MCF 10A (cell line): Measurements from ENCODE around the gene MIOX. TPM values are rescaled to one million over a fixed set of nuclear protein-coding genes. Genes with fewer than 3 reads are reported as not detected.
A peak's percentile ranks its signal among the peaks of the same experiment; 100 is the strongest.

Experiments
- BruUV-seq: library from RNA; stranded (reverse); fragments of 400-500 nt; replicated peaks from 2 replicates; lab custom pipeline; 2021; lab: Mats Ljungman, UMichigan
- CTCF ChIA-PET: fragments of 300-600 bp; sonication (Branson Sonifier 250); formaldehyde crosslinking; extraction: SDS; loops from one replicate; lab custom pipeline; 2021; ENCODE audit warnings: antibody characterized with exemption, inconsistent platforms; lab: Yijun Ruan, JAX
- POLR2A ChIA-PET: fragments of 300-600, 350-650 bp; sonication (Branson Sonifier 250); formaldehyde crosslinking; extraction: SDS; loops from one replicate; lab custom pipeline; 2020; ENCODE audit warnings: antibody characterized with exemption, inconsistent platforms; lab: Yijun Ruan, JAX
- DNase-seq: peaks from one replicate; pipeline ENCODE4 v3.0.0-alpha.2; 2018; ENCODE audit not compliant: unreplicated experiment
- H3K27ac Mint-ChIP-seq: one replicate; pipeline ENCODE4 v1.8.0; 2022; ENCODE audit warnings: mild to moderate bottlenecking, low read depth, mixed read lengths; ENCODE audit not compliant: unreplicated experiment
- H3K27me3 Mint-ChIP-seq: one replicate; pipeline ENCODE4 v1.8.0; 2022; ENCODE audit warnings: mixed read lengths; ENCODE audit not compliant: insufficient read depth, unreplicated experiment
- H3K36me3 Mint-ChIP-seq: one replicate; pipeline ENCODE4 v1.8.0; 2022; ENCODE audit warnings: mild to moderate bottlenecking, moderate library complexity, mixed read lengths; ENCODE audit not compliant: insufficient read depth, unreplicated experiment
- H3K4me1 Mint-ChIP-seq: one replicate; pipeline ENCODE4 v1.8.0; 2022; ENCODE audit warnings: mixed read lengths; ENCODE audit not compliant: insufficient read depth, unreplicated experiment
- H3K4me3 Mint-ChIP-seq: one replicate; pipeline ENCODE4 v1.8.0; 2022; ENCODE audit warnings: mild to moderate bottlenecking, moderate library complexity, mixed read lengths; ENCODE audit not compliant: unreplicated experiment
- H3K9me3 Mint-ChIP-seq: one replicate; pipeline ENCODE4 v1.8.0; 2022; ENCODE audit warnings: mixed read lengths; ENCODE audit not compliant: unreplicated experiment
- intact Hi-C: fragments of 100-400 bp; cut with micrococcal nuclease; formaldehyde crosslinking; loops from 2 replicates; pipeline ENCODE4 v1.14.1; 2022
- total RNA-seq: library from RNA; stranded (reverse); gene quantifications from 2 replicates; pipeline ENCODE4 v1.2.3, GENCODE V29; 2022
- TF ChIP-seq, protein P1 (sequence below): fragments of 200-600 bp; IDR thresholded peaks from one replicate; pipeline ENCODE4 v1.8.0; 2022; ENCODE audit warnings: antibody characterized with exemption, mild to moderate bottlenecking; ENCODE audit not compliant: unreplicated experiment

The MIOX gene
- total RNA-seq, 1 experiment from 2014 or later: 0.63 TPM

DNA sequence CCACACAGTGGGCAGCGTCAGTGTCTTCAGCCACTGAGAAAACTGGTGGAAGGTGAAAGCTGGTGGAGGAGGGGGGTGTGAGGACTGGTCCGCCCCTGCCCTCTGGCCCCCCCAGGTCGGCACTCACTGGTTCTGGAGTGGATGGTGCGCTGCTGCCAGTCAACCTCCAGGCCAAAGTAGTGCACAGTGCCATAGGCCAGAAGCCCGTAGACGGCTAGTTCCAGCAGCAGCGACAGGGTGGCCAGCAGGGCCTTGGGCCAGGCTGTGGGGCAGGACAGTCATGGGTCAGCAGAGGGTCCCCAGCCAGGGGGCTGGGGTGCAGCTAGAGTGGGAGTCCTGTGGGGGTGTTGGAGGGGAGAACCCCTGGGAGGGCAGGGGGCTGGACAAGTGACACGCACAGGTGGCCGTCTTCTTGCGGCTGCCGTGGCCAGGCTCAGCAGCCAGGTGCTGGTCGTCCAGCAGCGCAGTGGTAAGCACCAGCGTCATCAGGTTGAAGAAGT, 18.7 kb downstream of the MIOX start:
- intact Hi-C loops: loop anchor here (5.0 kb wide), 1 partner anchor 117 kb away; no protein-coding TSS in a partner anchor
- POLR2A ChIA-PET: interaction anchor here (1.0 kb wide), 1 partner anchor 20 kb away, joined by 3 read pairs; no protein-coding TSS in a partner anchor
- DNase-seq: no peak
- CTCF ChIA-PET: interaction anchor here (0.6 kb wide), 1 partner anchor 88 kb away, joined by 3 read pairs; no protein-coding TSS in a partner anchor
- BruUV-seq: no TSS peak
- Mint-ChIP-seq H3K27ac (no peak overlapping the region), H3K4me1 (peaks cover 12% of the 10 kb centered on the region), H3K27me3 (no peaks in the 10 kb centered on the region), H3K4me3 (peak overlapping the region; percentile 92), H3K9me3 (no peaks in the 10 kb centered on the region), H3K36me3 (no peaks in the 10 kb centered on the region)
- TF ChIP-seq, protein P1, sequence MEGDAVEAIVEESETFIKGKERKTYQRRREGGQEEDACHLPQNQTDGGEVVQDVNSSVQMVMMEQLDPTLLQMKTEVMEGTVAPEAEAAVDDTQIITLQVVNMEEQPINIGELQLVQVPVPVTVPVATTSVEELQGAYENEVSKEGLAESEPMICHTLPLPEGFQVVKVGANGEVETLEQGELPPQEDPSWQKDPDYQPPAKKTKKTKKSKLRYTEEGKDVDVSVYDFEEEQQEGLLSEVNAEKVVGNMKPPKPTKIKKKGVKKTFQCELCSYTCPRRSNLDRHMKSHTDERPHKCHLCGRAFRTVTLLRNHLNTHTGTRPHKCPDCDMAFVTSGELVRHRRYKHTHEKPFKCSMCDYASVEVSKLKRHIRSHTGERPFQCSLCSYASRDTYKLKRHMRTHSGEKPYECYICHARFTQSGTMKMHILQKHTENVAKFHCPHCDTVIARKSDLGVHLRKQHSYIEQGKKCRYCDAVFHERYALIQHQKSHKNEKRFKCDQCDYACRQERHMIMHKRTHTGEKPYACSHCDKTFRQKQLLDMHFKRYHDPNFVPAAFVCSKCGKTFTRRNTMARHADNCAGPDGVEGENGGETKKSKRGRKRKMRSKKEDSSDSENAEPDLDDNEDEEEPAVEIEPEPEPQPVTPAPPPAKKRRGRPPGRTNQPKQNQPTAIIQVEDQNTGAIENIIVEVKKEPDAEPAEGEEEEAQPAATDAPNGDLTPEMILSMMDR: no peak

DNA sequence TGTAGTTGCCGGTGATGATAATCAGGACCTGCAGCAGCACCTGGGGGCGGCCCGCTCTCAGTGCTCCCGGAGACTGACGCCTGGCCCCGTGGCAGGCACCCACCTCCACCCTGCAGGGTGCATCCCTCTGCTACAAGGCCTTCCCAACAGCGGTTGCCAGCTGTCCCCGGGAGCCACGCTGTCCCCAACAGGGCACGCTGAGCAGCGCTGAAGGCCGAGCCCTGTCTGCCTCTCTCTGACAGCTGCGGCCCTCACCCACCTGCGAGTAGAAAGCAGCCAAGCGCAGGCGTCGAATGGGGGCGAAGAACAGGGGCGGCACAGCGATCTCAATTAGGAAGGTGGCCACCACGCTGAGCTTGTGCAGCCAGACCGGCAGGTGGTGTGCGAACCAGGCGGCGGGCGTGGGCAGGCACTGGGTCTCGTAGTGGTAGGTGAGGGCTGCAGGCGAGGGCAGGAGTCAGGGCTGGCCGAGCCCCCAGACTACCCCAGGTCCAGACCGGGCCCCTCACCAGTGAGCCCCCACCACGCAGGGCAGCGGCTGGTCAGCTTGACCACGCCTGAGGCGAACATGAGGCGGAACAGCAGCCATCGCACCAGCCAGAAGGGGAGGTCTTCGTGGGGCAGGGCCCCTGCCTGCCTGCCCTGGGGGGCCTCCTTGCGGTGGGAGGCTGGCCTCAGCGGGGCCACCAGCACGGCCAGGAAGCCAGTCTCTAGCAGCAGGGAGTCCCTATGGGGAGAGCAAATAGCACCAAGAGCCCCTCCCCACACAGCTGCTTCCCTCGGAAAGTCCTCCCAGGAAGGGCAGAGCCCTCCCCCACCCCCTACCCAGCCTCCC, 19.3 kb downstream of the MIOX start:
- CTCF ChIA-PET: interaction anchor here (0.7 to 1.4 kb wide), 3 partner anchors 9 to 115 kb away, joined by 3 to 8 read pairs (median 4); partner anchors contain the start of gene SCO2
- POLR2A ChIA-PET: interaction anchor here (0.6 to 6.3 kb wide), 3 partner anchors 8 to 21 kb away, joined by 3 to 113 read pairs (median 5); partner anchors contain the start of gene SCO2
- no peaks in the 10 kb centered on the region for H3K9me3 Mint-ChIP-seq
- H3K4me3 Mint-ChIP-seq: peak overlapping the region; percentile 92
- H3K4me1 Mint-ChIP-seq: peaks cover 12% of the 10 kb centered on the region
- no peak for DNase-seq
- H3K36me3 Mint-ChIP-seq: no peaks in the 10 kb centered on the region
- BruUV-seq: no TSS peak
- intact Hi-C loops: loop anchor here (5.0 kb wide), 1 partner anchor 116 kb away; no protein-coding TSS in a partner anchor
- no peak overlapping the region for H3K27ac Mint-ChIP-seq
- H3K27me3 Mint-ChIP-seq: no peaks in the 10 kb centered on the region
- TF ChIP-seq, protein P1: no peak

DNA sequence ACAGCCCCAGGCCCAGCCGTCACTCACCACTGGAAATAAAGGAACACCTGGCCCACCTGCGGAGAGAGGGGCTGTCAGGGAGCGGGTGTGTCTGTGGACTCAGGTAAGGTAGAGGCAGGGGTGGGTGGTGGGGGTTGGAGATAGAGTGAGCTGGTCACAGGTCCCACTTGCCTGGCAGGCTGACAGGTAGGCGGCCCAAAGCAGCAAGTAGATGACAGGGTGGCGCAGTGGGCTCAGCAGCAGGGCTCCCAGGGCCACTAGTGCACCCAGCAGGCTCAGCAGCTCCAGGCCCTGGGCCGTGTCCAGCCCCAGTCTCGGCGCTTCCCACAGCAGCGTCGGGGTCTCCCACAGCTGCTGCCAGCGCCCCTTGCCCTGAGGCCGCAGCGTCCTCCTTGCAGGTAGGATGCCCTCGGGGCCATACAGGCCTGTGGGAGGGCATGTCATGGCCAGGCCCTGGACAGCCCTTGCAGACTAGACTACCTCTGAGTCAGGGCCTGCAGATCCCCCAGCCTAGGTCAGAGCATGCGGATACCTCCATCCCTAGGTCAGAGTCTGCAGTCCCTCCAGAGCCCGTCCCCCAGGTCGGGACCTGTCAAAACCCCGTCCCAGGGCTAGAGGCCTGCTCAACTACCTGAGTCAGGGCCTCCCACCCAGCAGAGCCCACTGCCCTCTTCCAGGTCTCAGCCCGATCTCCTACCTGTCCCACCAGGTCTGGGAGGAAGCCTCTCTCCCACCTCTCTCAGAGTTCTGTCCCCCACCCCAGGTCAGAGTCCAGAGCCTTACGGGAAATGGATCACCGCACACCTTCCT, 20.2 kb downstream of the MIOX start:
- BruUV-seq: TSS peak; percentile 25
- ChIA-PET CTCF (interaction anchor here (0.7 to 1.4 kb wide), 3 partner anchors 9 to 114 kb away, joined by 3 to 8 read pairs (median 4); partner anchors contain the start of gene SCO2), POLR2A (interaction anchor here (0.6 to 6.3 kb wide), 6 partner anchors 8 to 57 kb away, joined by 4 to 113 read pairs (median 16); partner anchors contain the start of genes SCO2, SYCE3 and TYMP)
- peak; percentile 18 for DNase-seq
- H3K4me1 Mint-ChIP-seq: peaks cover 12% of the 10 kb centered on the region
- peak overlapping the region; percentile 92 for H3K4me3 Mint-ChIP-seq
- peaks cover 7% of the 10 kb centered on the region for H3K36me3 Mint-ChIP-seq
- H3K27ac Mint-ChIP-seq: peak overlapping the region; percentile 93
- no peaks in the 10 kb centered on the region for H3K9me3 Mint-ChIP-seq
- intact Hi-C loops: loop anchor here (5.0 kb wide), 1 partner anchor 115 kb away; no protein-coding TSS in a partner anchor
- TF ChIP-seq, protein P1: no peak
- H3K27me3 Mint-ChIP-seq: no peaks in the 10 kb centered on the region
